Measurements from ENCODE around the gene HOGA1.

DNA sequence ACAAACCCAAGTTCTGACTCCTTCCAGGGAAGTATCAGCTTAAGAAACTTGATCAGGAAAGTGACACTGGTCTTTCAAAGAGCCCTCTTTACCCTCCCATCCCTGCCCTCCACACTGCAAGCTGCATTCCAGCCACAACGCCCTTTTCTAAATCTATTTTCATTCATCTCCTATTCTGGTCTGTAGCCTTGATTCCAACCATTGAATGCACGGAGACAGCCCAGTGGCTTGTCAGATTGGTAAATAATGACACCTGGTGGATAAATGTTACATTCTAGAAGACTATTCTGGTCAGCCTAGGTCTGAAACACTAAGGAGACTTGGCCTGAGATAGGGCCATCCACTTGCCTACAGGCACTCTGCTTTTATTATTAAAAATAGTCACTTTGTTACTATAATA is 28.2 kb downstream of the HOGA1 start:
- TF ChIP-seq, protein P1, sequence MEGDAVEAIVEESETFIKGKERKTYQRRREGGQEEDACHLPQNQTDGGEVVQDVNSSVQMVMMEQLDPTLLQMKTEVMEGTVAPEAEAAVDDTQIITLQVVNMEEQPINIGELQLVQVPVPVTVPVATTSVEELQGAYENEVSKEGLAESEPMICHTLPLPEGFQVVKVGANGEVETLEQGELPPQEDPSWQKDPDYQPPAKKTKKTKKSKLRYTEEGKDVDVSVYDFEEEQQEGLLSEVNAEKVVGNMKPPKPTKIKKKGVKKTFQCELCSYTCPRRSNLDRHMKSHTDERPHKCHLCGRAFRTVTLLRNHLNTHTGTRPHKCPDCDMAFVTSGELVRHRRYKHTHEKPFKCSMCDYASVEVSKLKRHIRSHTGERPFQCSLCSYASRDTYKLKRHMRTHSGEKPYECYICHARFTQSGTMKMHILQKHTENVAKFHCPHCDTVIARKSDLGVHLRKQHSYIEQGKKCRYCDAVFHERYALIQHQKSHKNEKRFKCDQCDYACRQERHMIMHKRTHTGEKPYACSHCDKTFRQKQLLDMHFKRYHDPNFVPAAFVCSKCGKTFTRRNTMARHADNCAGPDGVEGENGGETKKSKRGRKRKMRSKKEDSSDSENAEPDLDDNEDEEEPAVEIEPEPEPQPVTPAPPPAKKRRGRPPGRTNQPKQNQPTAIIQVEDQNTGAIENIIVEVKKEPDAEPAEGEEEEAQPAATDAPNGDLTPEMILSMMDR (IDR thresholded peaks at IDR 0.05; ENCODE audit: insufficient read depth, low read length, poor library complexity, severe bottlenecking): no peak
- TF ChIP-seq EZH2phosphoT487 (conservative IDR thresholded peaks at IDR 0.05; ENCODE audit: low read length): no peak

All from SU-DHL-6 (cell line).